Testis (tissue), 2 donors: ENCODE measurements around the gene SMOC1.

Experiments
- CTCF ChIP-seq, 3 experiments: fragments of 450-650 bp in 2 of 3; fragments of 200-600 bp in 1 of 3; sonication (generic) in 1 of 3; IDR thresholded peaks; one replicate each; pipeline ENCODE4 v1.5.1; 2016 to 2019; ENCODE audit warnings: antibody characterized with exemption in 3 of 3, mild to moderate bottlenecking in 2 of 3, moderate library complexity in 1 of 3
- POLR2A ChIP-seq: fragments of 450-650 bp; IDR thresholded peaks from one replicate; pipeline ENCODE4 v1.6.1; 2017; ENCODE audit warnings: antibody characterized with exemption, mild to moderate bottlenecking, moderate library complexity

- TF ChIP-seq CTCF (IDR thresholded peaks at IDR 0.05) = no peak
- TF ChIP-seq POLR2A = no peak
Observed at GRCh38 chr14:69895109-69895508, 15.9 kb downstream of the SMOC1 start.
